Panc1 (cell line): ENCODE results near the gene RFT1. TPM values are rescaled to one million over a fixed set of nuclear protein-coding genes. Genes with fewer than 3 reads are reported as not detected.
A peak's percentile ranks its signal among the peaks of the same experiment; 100 is the strongest.

ENCODE experiments used
- ATAC-seq: fragments of 200-7000 bp; cut with Tn5 transposase; 2 replicates; pipeline ENCODE4 v1.9.1; 2020; ENCODE audit warnings: mild to moderate bottlenecking, moderate library complexity
- Bru-seq: library from RNA; stranded (reverse); fragments of 400-500 nt; gene quantifications from one replicate; lab custom pipeline; 2021; lab: Mats Ljungman, UMichigan
- BruChase-seq, 2 experiments: library from RNA; stranded (reverse); fragments of 400-500 nt; gene quantifications; one replicate each; lab custom pipeline; 2021; lab: Mats Ljungman, UMichigan
- BruUV-seq: library from RNA; stranded (reverse); fragments of 400-500 nt; replicated peaks from 2 replicates; lab custom pipeline; 2021; lab: Mats Ljungman, UMichigan
- CTCF ChIA-PET: fragments of 300-600 bp; sonication (Branson Sonifier 250); formaldehyde crosslinking; loops from one replicate; lab custom pipeline; 2022; ENCODE audit warnings: antibody characterized with exemption; lab: Charles Lee
- POLR2A ChIA-PET: fragments of 300-600 bp; sonication (Branson Sonifier 250); formaldehyde crosslinking; loops from one replicate; lab custom pipeline; 2022; ENCODE audit warnings: antibody characterized with exemption; lab: Charles Lee
- DNase-seq: peaks from one replicate; pipeline ENCODE4 v3.0.0-alpha.2; 2010; ENCODE audit warnings: low read depth, low spot score
- H3K27ac ChIP-seq: 2 replicates; pipeline ENCODE4 v1.5.1; 2011; ENCODE audit warnings: mild to moderate bottlenecking, low read length, inconsistent platforms
- H3K27me3 ChIP-seq: fragments of 200-500 bp; sonication (Bioruptor generic); 2 replicates; pipeline ENCODE4 v1.6.0; 2014; ENCODE audit warnings: low read length, inconsistent platforms; ENCODE audit not compliant: control insufficient read depth, insufficient read depth
- H3K36me3 ChIP-seq: fragments of 200-500 bp; sonication (Bioruptor generic); 2 replicates; pipeline ENCODE4 v1.5.1; 2014; ENCODE audit warnings: inconsistent platforms, mild to moderate bottlenecking, low read length, moderate library complexity; ENCODE audit not compliant: control insufficient read depth, insufficient read depth
- H3K4me1 ChIP-seq: 2 replicates; pipeline ENCODE4 v1.5.1; 2011; ENCODE audit warnings: inconsistent platforms, mild to moderate bottlenecking, low read length, moderate library complexity; ENCODE audit not compliant: control insufficient read depth, insufficient read depth
- H3K4me3 ChIP-seq, 2 experiments: 2 replicates each; pipeline ENCODE4 v1.5.1; 2011 to 2012; ENCODE audit warnings: low read depth in 2 of 2, low read length in 2 of 2, mild to moderate bottlenecking in 2 of 2, inconsistent platforms in 1 of 2, moderate library complexity in 1 of 2
- H3K9me3 ChIP-seq: fragments of 200-500 bp; sonication (Bioruptor generic); 2 replicates; pipeline ENCODE4 v1.5.1; 2014; ENCODE audit warnings: low read depth, mild to moderate bottlenecking, inconsistent platforms, low read length, moderate library complexity; ENCODE audit not compliant: control insufficient read depth, insufficient read depth
- CTCF ChIP-seq: fragments of 450-650 bp; IDR thresholded peaks from 2 replicates; pipeline ENCODE4 v1.5.1; 2017; ENCODE audit warnings: mild to moderate bottlenecking
- POLR2AphosphoS5 ChIP-seq: IDR thresholded peaks from 2 replicates; pipeline ENCODE4 v1.6.1; 2012; ENCODE audit warnings: mild to moderate bottlenecking, low read depth, low read length, moderate library complexity
- REST ChIP-seq, 2 experiments: IDR thresholded peaks; 2 replicates each; pipeline ENCODE4 v1.6.1; 2011 to 2012; ENCODE audit warnings: low read depth in 2 of 2, control low read depth in 1 of 2, low read length in 1 of 2, mild to moderate bottlenecking in 1 of 2, moderate library complexity in 1 of 2; ENCODE audit not compliant: insufficient read depth in 1 of 2
- SIN3A ChIP-seq: IDR thresholded peaks from 2 replicates; pipeline ENCODE4 v1.6.1; 2012; ENCODE audit warnings: low read depth, mild to moderate bottlenecking, low read length, moderate library complexity, borderline replicate concordance; ENCODE audit not compliant: insufficient read depth
- TCF7L2 ChIP-seq: IDR thresholded peaks from 2 replicates; pipeline ENCODE4 v1.6.1; 2011; ENCODE audit warnings: mild to moderate bottlenecking, low read depth, low read length, inconsistent platforms
- in situ Hi-C: cut with HindIII; loops from 2 replicates; pipeline ENCODE4 v1.10.0; 2016; ENCODE audit warnings: low sequenced_read_pairs, low pct_unique_long_range_greater_than_20kb
- intact Hi-C: fragments of 100-400 bp; cut with micrococcal nuclease; formaldehyde crosslinking; loops from one replicate; pipeline ENCODE4 v1.10.0; 2022; ENCODE audit not compliant: unreplicated experiment
- long read RNA-seq: library from polyadenylated mRNA; unstranded; transcript quantifications from one replicate; pipeline ENCODE4 v2.0.0, GENCODE V29; 2021; ENCODE audit not compliant: unreplicated experiment
- polyA plus RNA-seq: library from polyadenylated mRNA; unstranded; fragments of >200 nt; gene quantifications from one replicate; pipeline ENCODE4 v1.2.1, GENCODE V29; 2012; ENCODE audit warnings: missing spikeins; ENCODE audit not compliant: insufficient read length
- total RNA-seq: library from RNA; stranded (reverse); gene quantifications from one replicate; pipeline ENCODE4 v1.2.1, GENCODE V29; 2021; ENCODE audit not compliant: unreplicated experiment

The RFT1 gene
- total RNA-seq, result 21.0 TPM
- polyA plus RNA-seq, result 19.0 TPM
- Bru-seq, nascent RNA, result percentile 65 among the genes with signal in this experiment
- BruChase-seq, experiment 1, labeled RNA remaining after a 2-hour chase, result percentile 59 among the genes with signal in this experiment
- BruChase-seq, experiment 2, labeled RNA remaining after a 6-hour chase, result percentile 63 among the genes with signal in this experiment
- long read RNA-seq, full-length matches to known transcripts, result 52 of 79 reads
- long read RNA-seq, partial matches to known transcripts, result 3 of 79 reads
- long read RNA-seq, other reads (novel, unspliced or antisense), result 24 of 79 reads

- in situ Hi-C loops, result no loop called here
- CTCF ChIA-PET, result interaction anchor here (0.5 kb wide), 1 partner anchor 62 kb away, joined by 3 read pairs; no protein-coding TSS in a partner anchor
Observed at GRCh38 chr3:53130179-53131061, at the start of gene RFT1. Gene RFT1 (minus strand): TSS chr3:53130435. CDS start chr3:53130400, 35 bp downstream.

More at GRCh38 chr3:53130179-53131061, at the start of gene RFT1:
- POLR2A ChIA-PET, result interaction anchor here (0.5 kb wide), 1 partner anchor 136 kb away, joined by 3 read pairs; no protein-coding TSS in a partner anchor
- peak; percentile 85 for TF ChIP-seq POLR2AphosphoS5
- peak; percentile 70; the same call in 1 of the 2 replicates for TF ChIP-seq SIN3A
- no peak for TF ChIP-seq REST (IDR thresholded peaks at IDR 0.05; ENCODE audit: insufficient read depth in 1 of 2, low read depth in 2 of 2, low read length in 1 of 2)
- TF ChIP-seq CTCF, result no peak
- TF ChIP-seq TCF7L2, result no peak
- intact Hi-C loops, result no loop called here
- BruUV-seq, result no TSS peak
- Histone ChIP-seq H3K27ac (peak within 1 kb of the TSS; percentile 94), H3K9me3 (no peaks in the 10 kb centered on the region), H3K4me1 (peaks cover 8% of the 10 kb centered on the region), H3K27me3 (no peaks in the 10 kb centered on the region), H3K36me3 (no peaks in the 10 kb centered on the region; the same call in 1 of the 2 replicates), H3K4me3 (peak within 1 kb of the TSS; percentile 93 to 94)
- peak; percentile 95 for ATAC-seq
- no peak for DNase-seq
